ENCODE results near the gene DCDC2C. TPM values are rescaled to one million over a fixed set of nuclear protein-coding genes. Genes with fewer than 3 reads are reported as not detected.
A peak's percentile ranks its signal among the peaks of the same experiment; 100 is the strongest.

DCDC2C gene
- total and polyA plus RNA-seq, 2 donors from 2014 or later: not detected

DNA sequence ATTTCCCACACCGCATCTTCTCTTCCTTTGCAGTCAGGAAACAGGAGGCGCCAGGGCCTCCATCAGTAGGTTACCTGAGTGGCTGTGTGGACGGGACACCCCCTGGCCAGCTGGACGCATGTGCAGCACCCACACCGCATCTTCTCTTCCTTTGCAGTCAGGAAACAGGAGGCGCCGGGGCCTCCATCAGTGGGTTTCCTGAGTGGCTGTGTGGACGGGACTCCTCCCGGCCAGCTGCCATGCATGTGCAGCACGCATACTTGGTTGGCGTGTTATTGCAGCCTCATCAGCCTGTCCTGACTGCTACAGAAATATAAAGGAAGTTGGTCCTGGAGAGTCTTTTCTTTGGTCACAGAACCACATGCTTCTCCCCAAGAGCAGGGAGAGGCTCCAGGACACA lies 74.6 kb downstream of the DCDC2C start:
- no peaks in the 10 kb centered on the region for H3K27me3 ChIP-seq (ENCODE audit: control insufficient read depth, insufficient read depth, low read length)
- no peak overlapping the region for H3K4me3 ChIP-seq (ENCODE audit: low read length in 3 of 3)
- no peak overlapping the region for H3K27ac ChIP-seq (ENCODE audit: low read depth in 2 of 2, low read length in 2 of 2)
- no peak for DNase-seq
- no peaks in the 10 kb centered on the region for H3K9me3 ChIP-seq (ENCODE audit: control insufficient read depth in 2 of 3, insufficient read depth in 1 of 3, low read length in 3 of 3)
- no peaks in the 10 kb centered on the region for H3K36me3 ChIP-seq (ENCODE audit: control insufficient read depth in 2 of 3, insufficient read depth in 3 of 3, low read length in 3 of 3)
- FAIRE-seq: no peak
- no peak overlapping the region for H3K9ac ChIP-seq (ENCODE audit: low read length in 3 of 3)
- intact Hi-C loops (cut with DNase I): no loop called here
- peaks cover 0 to 7% (median 2%) of the 10 kb centered on the region in 3 donors for H3K4me1 ChIP-seq (ENCODE audit: control insufficient read depth in 2 of 3, insufficient read depth in 2 of 3, low read depth in 1 of 3, low read length in 3 of 3)
- TF ChIP-seq, protein P1, sequence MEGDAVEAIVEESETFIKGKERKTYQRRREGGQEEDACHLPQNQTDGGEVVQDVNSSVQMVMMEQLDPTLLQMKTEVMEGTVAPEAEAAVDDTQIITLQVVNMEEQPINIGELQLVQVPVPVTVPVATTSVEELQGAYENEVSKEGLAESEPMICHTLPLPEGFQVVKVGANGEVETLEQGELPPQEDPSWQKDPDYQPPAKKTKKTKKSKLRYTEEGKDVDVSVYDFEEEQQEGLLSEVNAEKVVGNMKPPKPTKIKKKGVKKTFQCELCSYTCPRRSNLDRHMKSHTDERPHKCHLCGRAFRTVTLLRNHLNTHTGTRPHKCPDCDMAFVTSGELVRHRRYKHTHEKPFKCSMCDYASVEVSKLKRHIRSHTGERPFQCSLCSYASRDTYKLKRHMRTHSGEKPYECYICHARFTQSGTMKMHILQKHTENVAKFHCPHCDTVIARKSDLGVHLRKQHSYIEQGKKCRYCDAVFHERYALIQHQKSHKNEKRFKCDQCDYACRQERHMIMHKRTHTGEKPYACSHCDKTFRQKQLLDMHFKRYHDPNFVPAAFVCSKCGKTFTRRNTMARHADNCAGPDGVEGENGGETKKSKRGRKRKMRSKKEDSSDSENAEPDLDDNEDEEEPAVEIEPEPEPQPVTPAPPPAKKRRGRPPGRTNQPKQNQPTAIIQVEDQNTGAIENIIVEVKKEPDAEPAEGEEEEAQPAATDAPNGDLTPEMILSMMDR (IDR thresholded peaks at IDR 0.05; ENCODE audit: borderline replicate concordance, extremely low read depth, insufficient read depth): no peak

DNA sequence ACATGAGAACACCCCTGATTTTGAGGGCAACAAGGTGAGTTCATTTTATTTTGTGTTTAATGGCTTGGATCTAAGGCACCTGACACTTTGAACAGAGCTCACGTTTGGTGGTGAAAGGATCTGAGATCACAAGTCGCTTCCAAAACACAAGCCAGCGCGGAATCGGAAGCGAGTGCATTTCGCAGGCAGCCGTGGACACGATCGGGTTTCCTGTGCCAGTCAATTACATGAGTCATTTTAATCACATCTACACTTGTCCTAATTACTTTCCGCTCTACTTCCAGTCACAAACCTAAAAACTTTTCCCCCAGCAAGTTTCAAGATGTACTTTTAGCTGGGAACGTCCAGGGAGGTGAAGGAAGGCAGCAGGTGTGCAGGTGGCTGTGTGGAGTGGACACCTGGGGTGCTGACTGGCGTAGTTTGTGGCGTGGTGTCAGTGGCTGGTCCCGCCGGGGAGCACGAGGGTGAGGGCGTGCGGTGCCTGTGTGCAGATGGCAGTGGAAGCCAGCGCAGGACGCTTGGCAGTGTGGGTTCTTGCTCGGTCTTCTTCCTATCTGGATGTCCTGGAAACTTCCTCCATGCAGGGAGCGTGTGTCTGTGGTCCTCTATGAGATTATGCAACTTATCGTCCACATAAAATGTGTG lies 75.6 kb downstream of the DCDC2C start:
- no peaks in the 10 kb centered on the region for H3K9me3 ChIP-seq (ENCODE audit: control insufficient read depth in 2 of 3, insufficient read depth in 1 of 3, low read length in 3 of 3)
- DNase-seq (peak in 4 of 5 donors; percentile 44 to 78 (median 64)), FAIRE-seq (no peak)
- TF ChIP-seq, protein P1 (IDR thresholded peaks at IDR 0.05; ENCODE audit: borderline replicate concordance, extremely low read depth, insufficient read depth): no peak
- H3K36me3 ChIP-seq (ENCODE audit: control insufficient read depth in 2 of 3, insufficient read depth in 3 of 3, low read length in 3 of 3): no peaks in the 10 kb centered on the region
- H3K27me3 ChIP-seq (ENCODE audit: control insufficient read depth, insufficient read depth, low read length): no peaks in the 10 kb centered on the region
- H3K4me1 ChIP-seq (ENCODE audit: control insufficient read depth in 2 of 3, insufficient read depth in 2 of 3, low read depth in 1 of 3, low read length in 3 of 3): peaks cover 0 to 7% (median 2%) of the 10 kb centered on the region in 3 donors
- H3K27ac ChIP-seq (ENCODE audit: low read depth in 2 of 2, low read length in 2 of 2): no peak overlapping the region
- no peak overlapping the region for H3K9ac ChIP-seq (ENCODE audit: low read length in 3 of 3)
- peak overlapping the region in 1 of 3 donors; percentile 8 for H3K4me3 ChIP-seq (ENCODE audit: low read length in 3 of 3)
- intact Hi-C loops (cut with DNase I): no loop called here

DNA sequence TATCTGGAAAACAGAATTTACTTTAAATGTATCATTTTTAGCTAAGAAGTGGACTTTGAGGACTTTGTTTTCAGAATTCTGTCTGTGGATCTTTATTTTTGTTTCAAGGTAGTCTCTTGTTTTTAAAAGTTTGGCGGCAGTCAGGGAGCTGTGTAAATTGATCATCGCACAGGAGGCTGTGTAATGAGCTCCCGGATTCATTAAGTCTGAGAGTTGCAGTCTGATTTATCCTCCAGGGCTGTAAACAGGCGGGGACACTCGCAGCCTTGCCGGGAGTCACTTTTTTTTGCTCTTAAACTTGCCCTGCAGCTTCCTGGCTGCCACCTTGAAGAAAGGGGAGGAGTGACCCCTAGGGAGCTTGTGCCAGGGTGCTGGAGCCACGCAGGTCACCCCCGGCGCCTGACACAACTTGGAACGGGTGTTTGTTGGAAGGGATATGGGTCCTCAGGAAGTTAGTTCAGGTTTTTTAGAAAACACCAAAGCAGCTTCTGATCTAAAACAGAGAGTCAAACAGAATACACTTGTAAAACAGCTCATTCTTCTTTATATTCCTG lies 76.2 kb downstream of the DCDC2C start:
- intact Hi-C loops (cut with DNase I): no loop called here
- Histone ChIP-seq H3K4me3 (ENCODE audit: low read length in 3 of 3) (peak overlapping the region in 1 of 3 donors; percentile 8), H3K36me3 (ENCODE audit: control insufficient read depth in 2 of 3, insufficient read depth in 3 of 3, low read length in 3 of 3) (no peaks in the 10 kb centered on the region), H3K27me3 (ENCODE audit: control insufficient read depth, insufficient read depth, low read length) (no peaks in the 10 kb centered on the region), H3K9ac (ENCODE audit: low read length in 3 of 3) (no peak overlapping the region), H3K9me3 (ENCODE audit: control insufficient read depth in 2 of 3, insufficient read depth in 1 of 3, low read length in 3 of 3) (no peaks in the 10 kb centered on the region), H3K4me1 (ENCODE audit: control insufficient read depth in 2 of 3, insufficient read depth in 2 of 3, low read depth in 1 of 3, low read length in 3 of 3) (peaks cover 0 to 7% (median 2%) of the 10 kb centered on the region in 3 donors), H3K27ac (ENCODE audit: low read depth in 2 of 2, low read length in 2 of 2) (no peak overlapping the region)
- no peak for FAIRE-seq
- TF ChIP-seq, protein P1 (IDR thresholded peaks at IDR 0.05; ENCODE audit: borderline replicate concordance, extremely low read depth, insufficient read depth): no peak
- peak in 4 of 5 donors; percentile 44 to 57 (median 48) for DNase-seq

Measured in kidney (tissue), 14 donors.